Endothelial cell of umbilical vein (primary cell): Measurements from ENCODE around the gene SLC25A28. TPM values are rescaled to one million over a fixed set of nuclear protein-coding genes. Genes with fewer than 3 reads are reported as not detected.

Experiments
- BruUV-seq: library from RNA; stranded (reverse); fragments of 400-500 nt; replicated peaks from 2 replicates; lab custom pipeline; 2021; lab: Mats Ljungman, UMichigan
- CTCF ChIA-PET: fragments of 300-600, 350-600 bp; sonication (Branson Sonifier 250); formaldehyde crosslinking; loops from one replicate; lab custom pipeline; 2021; ENCODE audit warnings: antibody characterized with exemption, inconsistent platforms; lab: Charles Lee
- POLR2A ChIA-PET: fragments of 300-600, 350-600 bp; sonication (Branson Sonifier 250); formaldehyde crosslinking; loops from one replicate; lab custom pipeline; 2021; ENCODE audit warnings: antibody characterized with exemption, inconsistent platforms; lab: Charles Lee
- DNase-seq: peaks from one replicate; pipeline ENCODE4 v3.0.0-alpha.2; 2011; ENCODE audit warnings: low read depth, low spot score
- FAIRE-seq: peaks from 2 replicates; lab custom pipeline; 2011; peaks lifted over from hg19 to GRCh38; lab: Jason Lieb, UNC
- H2AFZ ChIP-seq: 2 replicates; pipeline ENCODE4 v1.6.0; 2012; ENCODE audit warnings: low read depth, low read length, control low read depth, inconsistent platforms
- H3K27ac ChIP-seq: 2 replicates; pipeline ENCODE4 v1.5.1; 2011; ENCODE audit warnings: low read depth, mild to moderate bottlenecking, control low read depth, low read length, moderate library complexity; ENCODE audit not compliant: insufficient read depth
- H3K27me3 ChIP-seq, 2 experiments: 2 replicates each; pipeline versions ENCODE4 v1.6.0 to v1.6.1; 2011; ENCODE audit warnings: low read length in 2 of 2, mixed read lengths in 1 of 2; ENCODE audit not compliant: control insufficient read depth in 2 of 2, insufficient read depth in 2 of 2
- H3K36me3 ChIP-seq, 2 experiments: 2 replicates in 1 of 2; 3 replicates in 1 of 2; pipeline ENCODE4 v1.5.1; 2011; ENCODE audit warnings: low read length in 2 of 2, mild to moderate bottlenecking in 1 of 2, moderate library complexity in 1 of 2; ENCODE audit not compliant: control insufficient read depth in 2 of 2, insufficient read depth in 2 of 2; ENCODE audit errors: extremely low read depth in 1 of 2
- H3K4me1 ChIP-seq: 3 replicates; pipeline ENCODE4 v1.5.1; 2011; ENCODE audit warnings: mild to moderate bottlenecking, low read length; ENCODE audit not compliant: control insufficient read depth, insufficient read depth; ENCODE audit errors: extremely low read depth
- H3K4me2 ChIP-seq: 2 replicates; pipeline ENCODE4 v1.6.1; 2011; ENCODE audit warnings: low read length, control low read depth, mixed read lengths; ENCODE audit not compliant: insufficient read depth
- H3K4me3 ChIP-seq, 3 experiments: fragments of 200-600 bp in 1 of 3; sonication (generic), shearing (Covaris generic) in 1 of 3; replicated peaks in 1 of 3; 2 replicates each; pipeline ENCODE4 v1.5.1; 2011 to 2016; ENCODE audit warnings: control low read depth in 3 of 3, low read length in 3 of 3, mild to moderate bottlenecking in 2 of 3, inconsistent platforms in 1 of 3, low read depth in 1 of 3, moderate library complexity in 1 of 3; ENCODE audit not compliant: insufficient read depth in 1 of 3
- H3K79me2 ChIP-seq: 2 replicates; pipeline ENCODE4 v1.6.0; 2012; ENCODE audit warnings: low read length, inconsistent platforms; ENCODE audit not compliant: control insufficient read depth, insufficient read depth
- H3K9ac ChIP-seq: replicated peaks from 2 replicates; pipeline ENCODE3; 2011; ENCODE audit warnings: low read length, control low read depth; ENCODE audit not compliant: insufficient read depth; ENCODE audit errors: extremely low read depth
- H3K9me1 ChIP-seq: replicated peaks from 3 replicates; pipeline ENCODE4 v1.6.0; 2011; ENCODE audit warnings: mild to moderate bottlenecking, low read length; ENCODE audit not compliant: control insufficient read depth, insufficient read depth; ENCODE audit errors: extremely low read depth
- H3K9me3 ChIP-seq: replicated peaks from 2 replicates; pipeline ENCODE4 v1.5.1; 2012; ENCODE audit warnings: low read length, inconsistent platforms; ENCODE audit not compliant: control insufficient read depth, insufficient read depth
- H4K20me1 ChIP-seq: replicated peaks from 2 replicates; pipeline ENCODE3; 2011; ENCODE audit warnings: mild to moderate bottlenecking, low read length; ENCODE audit not compliant: control insufficient read depth, insufficient read depth; ENCODE audit errors: extremely low read depth
- CTCF ChIP-seq, 2 donors: IDR thresholded peaks; 1 replicate in 1 of 2; 2 replicates in 1 of 2; pipeline ENCODE4 v1.5.1; 2011; ENCODE audit warnings: low read length in 2 of 2, mild to moderate bottlenecking in 2 of 2, moderate library complexity in 2 of 2, control low read depth in 1 of 2, inconsistent platforms in 1 of 2, low read depth in 1 of 2; ENCODE audit not compliant: insufficient read depth in 1 of 2; ENCODE audit errors: extremely low read depth in 1 of 2
- EZH2 ChIP-seq: IDR thresholded peaks from 2 replicates; pipeline ENCODE4 v1.6.1; 2012; ENCODE audit warnings: borderline replicate concordance, low read depth, mild to moderate bottlenecking, moderate library complexity, low read length, inconsistent platforms; ENCODE audit not compliant: severe bottlenecking
- FOS ChIP-seq: IDR thresholded peaks from 2 replicates; pipeline ENCODE4 v1.6.1; 2011; ENCODE audit warnings: mild to moderate bottlenecking, low read length, moderate library complexity, borderline replicate concordance; ENCODE audit not compliant: insufficient read depth
- GATA2 ChIP-seq: IDR thresholded peaks from 2 replicates; pipeline ENCODE4 v1.7.0; 2011; ENCODE audit warnings: low read depth, mild to moderate bottlenecking, moderate library complexity, mixed read lengths, low read length; ENCODE audit not compliant: insufficient read length, insufficient read depth
- JUN ChIP-seq: IDR thresholded peaks from 2 replicates; pipeline ENCODE4 v1.6.1; 2011; ENCODE audit warnings: borderline replicate concordance, low read depth; ENCODE audit not compliant: insufficient read length, insufficient read depth
- MYC ChIP-seq: IDR thresholded peaks from one replicate; pipeline ENCODE4 v1.6.1; 2011; ENCODE audit warnings: mild to moderate bottlenecking, low read depth, low read length
- POLR2A ChIP-seq: IDR thresholded peaks from 2 replicates; pipeline ENCODE4 v1.6.1; 2012; ENCODE audit warnings: low read depth, mild to moderate bottlenecking, control low read depth, low read length
- POLR2AphosphoS5 ChIP-seq: IDR thresholded peaks from 2 replicates; pipeline ENCODE4 v1.6.1; 2012; ENCODE audit warnings: low read depth, mild to moderate bottlenecking, control low read depth, low read length, moderate library complexity; ENCODE audit not compliant: insufficient read depth
- dilution Hi-C: fragments of 300-500 bp; cut with MboI; formaldehyde crosslinking; loops from one replicate; pipeline ENCODE4 v1.15.0; 2019; ENCODE audit warnings: low sequenced_read_pairs; ENCODE audit not compliant: extremely low pct_ligation_motif_present
- intact Hi-C: fragments of 100-400 bp; cut with micrococcal nuclease; formaldehyde crosslinking; loops from one replicate; pipeline ENCODE4 v1.10.0; 2022
- polyA plus RNA-seq, 4 experiments: library from polyadenylated mRNA; depleted of rRNA in 3 of 4; stranded (reverse) in 3 of 4; unstranded in 1 of 4; fragments of >200 nt; gene quantifications; 2 replicates each; pipeline versions ENCODE4 v1.2.1 to v1.2.3, GENCODE V29; 2011 to 2012; ENCODE audit warnings: missing spikeins in 1 of 4
- total RNA-seq: library from RNA; stranded (reverse); gene quantifications from 2 replicates; pipeline ENCODE4 v1.2.3, GENCODE V29; 2021
- TF ChIP-seq, protein P1 (sequence below): IDR thresholded peaks from 2 replicates; pipeline ENCODE4 v1.6.1; 2011; ENCODE audit not compliant: insufficient read depth, insufficient read length

SLC25A28 gene
- total and polyA plus RNA-seq, 2 donors (not counting 3 experiments of a cell fraction or from before 2014, with no cell fraction given), result 33.7 to 38.8 TPM

- Histone ChIP-seq H3K4me1 (peaks cover 4% of the 10 kb centered on the region), H3K9me1 (no peaks in the 10 kb centered on the region)
Observed at GRCh38 chr10:99654390-99655175, 34.3 kb upstream of the SLC25A28 start.

GRCh38 chr10:99652800-99653390 lies 32.7 kb upstream of the SLC25A28 start:
- ChIA-PET POLR2A (no interaction called here), CTCF (no interaction called here)
- TF ChIP-seq FOS (no peak), MYC (no peak), EZH2 (no peak), CTCF (IDR thresholded peaks at IDR 0.05; ENCODE audit: extremely low read depth in 1 of 2, insufficient read depth in 1 of 2, low read depth in 1 of 2, low read length in 2 of 2) (no peak), POLR2A (no peak), GATA2 (no peak), JUN (no peak), POLR2AphosphoS5 (no peak)
- TF ChIP-seq, protein P1, sequence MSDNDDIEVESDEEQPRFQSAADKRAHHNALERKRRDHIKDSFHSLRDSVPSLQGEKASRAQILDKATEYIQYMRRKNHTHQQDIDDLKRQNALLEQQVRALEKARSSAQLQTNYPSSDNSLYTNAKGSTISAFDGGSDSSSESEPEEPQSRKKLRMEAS, result no peak
- intact Hi-C loops (no loop called here), dilution Hi-C loops (no loop called here)
- DNase-seq (no peak), FAIRE-seq (no peak)
- no peaks in the 10 kb centered on the region for H3K9me1 ChIP-seq
- no peaks in the 10 kb centered on the region for H3K79me2 ChIP-seq
- no peak overlapping the region for H2AFZ ChIP-seq
- no peaks in the 10 kb centered on the region for H3K36me3 ChIP-seq
- H3K4me3 ChIP-seq, result no peak overlapping the region
- no peaks in the 10 kb centered on the region for H3K4me1 ChIP-seq
- H3K27me3 ChIP-seq, result peaks cover 7 to 12% of the 10 kb centered on the region in 2 experiments
- no peak overlapping the region for H3K4me2 ChIP-seq
- BruUV-seq, result no TSS peak
- H3K9me3 ChIP-seq, result no peaks in the 10 kb centered on the region
- no peak overlapping the region for H3K9ac ChIP-seq
- no peaks in the 10 kb centered on the region for H4K20me1 ChIP-seq
- H3K27ac ChIP-seq, result no peak overlapping the region

More at GRCh38 chr10:99654390-99655175, 34.3 kb upstream of the SLC25A28 start:
- ChIA-PET POLR2A (no interaction called here), CTCF (interaction anchor here (1.1 to 1.5 kb wide), 2 partner anchors 12 to 24 kb away, joined by 3 to 7 read pairs; no protein-coding TSS in a partner anchor)
- H3K36me3 ChIP-seq, result no peaks in the 10 kb centered on the region
- peaks cover 7 to 11% of the 10 kb centered on the region in 2 experiments for H3K27me3 ChIP-seq
- no peak for TF ChIP-seq MYC
- TF ChIP-seq POLR2A, result no peak
- TF ChIP-seq POLR2AphosphoS5, result no peak
- TF ChIP-seq JUN, result no peak
- no peaks in the 10 kb centered on the region for H3K79me2 ChIP-seq
- no TSS peak for BruUV-seq
- no peaks in the 10 kb centered on the region for H3K9me3 ChIP-seq
- intact Hi-C loops, result no loop called here
- no peak for FAIRE-seq
- H3K27ac ChIP-seq, result no peak overlapping the region
- no peak overlapping the region for H3K4me3 ChIP-seq
- DNase-seq, result no peak
- dilution Hi-C loops, result no loop called here
- H3K9ac ChIP-seq, result no peak overlapping the region
- H2AFZ ChIP-seq, result no peak overlapping the region
- H3K4me2 ChIP-seq, result no peak overlapping the region
- H4K20me1 ChIP-seq, result no peaks in the 10 kb centered on the region
